Measurements from ENCODE around the gene MGAT5. TPM values are rescaled to one million over a fixed set of nuclear protein-coding genes. Genes with fewer than 3 reads are reported as not detected.

Gene MGAT5
- total RNA-seq, 6 experiments from 2014 or later, result 4.5 to 16.0 (median 10.0) TPM

DNA sequence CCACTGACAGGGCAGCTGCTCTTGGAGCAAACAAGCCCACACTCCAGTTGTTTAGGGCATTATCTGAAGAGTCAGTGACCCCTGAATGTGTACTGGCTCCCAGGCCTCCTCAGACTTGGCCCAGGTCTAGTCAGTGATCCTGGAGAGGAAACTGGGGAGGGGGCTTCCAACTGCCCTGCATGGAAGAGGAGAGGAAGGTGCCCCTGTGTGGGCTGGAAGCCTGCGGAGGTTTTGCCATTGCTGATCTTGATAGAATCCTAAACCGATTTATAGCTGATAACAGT, 197.4 kb downstream of the MGAT5 start:
- WGBS (ENCODE audit: insufficient coverage, low coverage, low lambda C conversion rate, missing lambda C conversion rate), result 52% methylated on average over 2 of the region's 2 CpGs
- H3K27ac ChIP-seq, result peak overlapping the region in 1 of 3 donors; percentile 11
- intact Hi-C loops (cut with DNase I), result no loop called here
- no peaks in the 10 kb centered on the region for H3K9me3 ChIP-seq
- H3K4me1 ChIP-seq, result peaks cover 0 to 10% (median 0%) of the 10 kb centered on the region in 4 donors
- TF ChIP-seq, protein P1, sequence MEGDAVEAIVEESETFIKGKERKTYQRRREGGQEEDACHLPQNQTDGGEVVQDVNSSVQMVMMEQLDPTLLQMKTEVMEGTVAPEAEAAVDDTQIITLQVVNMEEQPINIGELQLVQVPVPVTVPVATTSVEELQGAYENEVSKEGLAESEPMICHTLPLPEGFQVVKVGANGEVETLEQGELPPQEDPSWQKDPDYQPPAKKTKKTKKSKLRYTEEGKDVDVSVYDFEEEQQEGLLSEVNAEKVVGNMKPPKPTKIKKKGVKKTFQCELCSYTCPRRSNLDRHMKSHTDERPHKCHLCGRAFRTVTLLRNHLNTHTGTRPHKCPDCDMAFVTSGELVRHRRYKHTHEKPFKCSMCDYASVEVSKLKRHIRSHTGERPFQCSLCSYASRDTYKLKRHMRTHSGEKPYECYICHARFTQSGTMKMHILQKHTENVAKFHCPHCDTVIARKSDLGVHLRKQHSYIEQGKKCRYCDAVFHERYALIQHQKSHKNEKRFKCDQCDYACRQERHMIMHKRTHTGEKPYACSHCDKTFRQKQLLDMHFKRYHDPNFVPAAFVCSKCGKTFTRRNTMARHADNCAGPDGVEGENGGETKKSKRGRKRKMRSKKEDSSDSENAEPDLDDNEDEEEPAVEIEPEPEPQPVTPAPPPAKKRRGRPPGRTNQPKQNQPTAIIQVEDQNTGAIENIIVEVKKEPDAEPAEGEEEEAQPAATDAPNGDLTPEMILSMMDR (IDR thresholded peaks at IDR 0.05), result no peak
- TF ChIP-seq POLR2A (IDR thresholded peaks at IDR 0.05), result no peak
- H3K36me3 ChIP-seq, result no peaks in the 10 kb centered on the region
- no peak overlapping the region for H3K4me3 ChIP-seq
- ATAC-seq (peak in 1 of 4 donors; percentile 8), DNase-seq (no peak)
- H3K27me3 ChIP-seq, result no peaks in the 10 kb centered on the region

DNA sequence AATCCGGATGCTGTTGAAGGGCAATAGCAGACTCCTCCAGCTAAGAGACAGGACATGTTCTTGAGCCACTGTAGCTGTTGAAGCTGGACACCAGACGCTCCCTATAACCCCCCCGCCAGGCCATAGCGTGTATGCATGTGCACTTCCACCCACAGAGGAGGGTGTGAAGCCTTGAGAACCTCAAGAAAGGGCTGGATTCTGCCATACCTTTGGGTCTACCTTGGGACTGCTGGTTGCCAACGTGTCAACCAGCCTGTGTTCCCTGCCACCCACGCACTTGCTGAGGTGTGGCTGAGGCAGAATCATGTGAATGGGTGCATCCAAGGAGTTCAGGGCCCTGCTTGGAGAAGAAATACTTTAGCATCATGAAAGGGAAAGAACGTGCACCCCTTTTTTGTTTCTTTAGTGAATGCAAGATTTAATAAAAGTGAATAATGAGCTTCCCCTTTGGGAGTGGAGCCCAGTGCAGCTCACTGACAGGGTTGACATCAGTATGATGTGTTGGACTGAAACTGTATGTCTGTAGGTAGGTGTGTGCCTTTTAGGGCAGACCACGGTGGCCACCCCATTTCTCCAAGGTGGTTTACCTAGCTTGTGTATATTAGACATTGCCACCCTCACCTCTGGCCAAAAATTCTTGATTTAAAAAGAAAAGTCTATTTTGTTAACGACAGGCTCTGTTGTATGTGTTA, 198.3 kb downstream of the MGAT5 start:
- no peaks in the 10 kb centered on the region for H3K27me3 ChIP-seq
- H3K36me3 ChIP-seq, result no peaks in the 10 kb centered on the region
- peaks cover 0 to 12% (median under 1%) of the 10 kb centered on the region in 4 donors for H3K4me1 ChIP-seq
- intact Hi-C loops (cut with DNase I), result no loop called here
- no peaks in the 10 kb centered on the region for H3K9me3 ChIP-seq
- 92% methylated on average over 7 of the region's 9 CpGs for WGBS (ENCODE audit: insufficient coverage, low coverage, low lambda C conversion rate, missing lambda C conversion rate)
- no peak overlapping the region for H3K4me3 ChIP-seq
- ATAC-seq (no peak), DNase-seq (no peak)
- TF ChIP-seq, protein P1 (IDR thresholded peaks at IDR 0.05), result no peak
- TF ChIP-seq POLR2A (IDR thresholded peaks at IDR 0.05), result no peak
- no peak overlapping the region for H3K27ac ChIP-seq

DNA sequence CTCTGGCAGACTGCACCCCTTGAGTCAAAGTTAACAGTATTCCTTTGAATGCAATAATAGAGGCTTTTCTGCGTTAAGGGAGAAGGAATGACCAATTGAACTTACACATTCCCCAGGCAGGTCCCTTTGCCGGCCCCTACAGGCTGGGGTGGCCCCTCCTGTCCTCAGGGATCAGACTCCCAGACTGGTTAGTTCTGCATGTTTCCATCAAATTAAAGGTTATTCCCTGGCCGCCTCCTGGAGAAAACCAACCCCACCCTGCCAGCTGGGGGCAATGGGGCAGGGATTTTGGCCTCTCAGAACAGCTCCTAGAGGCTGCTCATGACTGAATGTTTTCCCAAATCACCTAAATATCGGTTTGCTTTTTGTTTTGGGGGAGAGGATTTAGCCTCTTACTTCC, 199.6 kb downstream of the MGAT5 start:
- Histone ChIP-seq H3K4me1 (peaks cover 0 to 23% (median 4%) of the 10 kb centered on the region in 4 donors), H3K4me3 (no peak overlapping the region), H3K36me3 (no peaks in the 10 kb centered on the region), H3K27me3 (no peaks in the 10 kb centered on the region), H3K9me3 (no peaks in the 10 kb centered on the region), H3K27ac (no peak overlapping the region)
- no peak for TF ChIP-seq POLR2A (IDR thresholded peaks at IDR 0.05)
- TF ChIP-seq, protein P1 (IDR thresholded peaks at IDR 0.05), result no peak
- DNase-seq (no peak), ATAC-seq (no peak)
- intact Hi-C loops (cut with DNase I), result no loop called here
- 100% methylated on average over 1 of the region's 4 CpGs for WGBS (ENCODE audit: insufficient coverage, low coverage, low lambda C conversion rate, missing lambda C conversion rate)

DNA sequence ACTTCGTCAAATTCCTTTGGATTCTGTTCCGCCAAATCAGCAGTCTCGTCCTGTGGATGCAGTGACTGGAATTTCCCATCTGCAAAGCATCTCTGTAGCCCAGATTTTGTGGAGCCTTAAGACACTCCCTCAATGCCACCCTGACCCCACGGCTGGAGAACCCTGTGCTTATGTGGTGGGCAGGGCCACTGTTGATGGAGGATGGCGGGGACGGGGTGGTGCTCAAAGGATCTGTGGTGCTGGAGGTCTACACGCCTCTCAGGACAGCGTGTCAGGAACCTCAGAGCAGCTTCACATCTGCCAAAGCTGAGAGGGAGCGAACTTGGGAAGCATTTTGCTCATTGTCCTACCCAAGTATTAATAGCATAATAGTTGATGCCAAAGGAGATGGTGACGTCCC, 200.1 kb downstream of the MGAT5 start:
- Histone ChIP-seq H3K4me3 (no peak overlapping the region), H3K36me3 (no peaks in the 10 kb centered on the region), H3K4me1 (peaks cover 0 to 23% (median 4%) of the 10 kb centered on the region in 4 donors), H3K9me3 (no peaks in the 10 kb centered on the region), H3K27me3 (no peaks in the 10 kb centered on the region), H3K27ac (no peak overlapping the region)
- ATAC-seq, result no peak
- TF ChIP-seq POLR2A (IDR thresholded peaks at IDR 0.05), result no peak
- TF ChIP-seq, protein P1 (IDR thresholded peaks at IDR 0.05), result no peak
- 70% methylated on average over 4 of the region's 10 CpGs for WGBS (ENCODE audit: insufficient coverage, low coverage, low lambda C conversion rate, missing lambda C conversion rate)
- intact Hi-C loops (cut with DNase I), result no loop called here
- DNase-seq, result peak in 1 of 3 donors; percentile 16
